ENCODE data around the gene CACUL1. TPM values are rescaled to one million over a fixed set of nuclear protein-coding genes. Genes with fewer than 3 reads are reported as not detected.

CACUL1 gene
- total RNA-seq, 1 experiment from 2014 or later: 31.9 TPM

GRCh38 chr10:118712080-118712479 is 42.7 kb downstream of the CACUL1 start:
- POLR2A ChIA-PET (ENCODE audit: low non-redundant PET): no interaction called here
- no peaks in the 10 kb centered on the region for H3K9me3 ChIP-seq (ENCODE audit: low read depth, low read length, poor library complexity, severe bottlenecking)

GRCh38 chr10:118710487-118710886 is 44.3 kb downstream of the CACUL1 start:
- no peak overlapping the region for H3K27ac ChIP-seq (ENCODE audit: low read depth, low read length, poor library complexity, severe bottlenecking)
- no TSS peak for BruUV-seq (replicated peaks)
- ChIA-PET CTCF (no interaction called here), POLR2A (ENCODE audit: low non-redundant PET) (no interaction called here)
- TF ChIP-seq, protein P1, sequence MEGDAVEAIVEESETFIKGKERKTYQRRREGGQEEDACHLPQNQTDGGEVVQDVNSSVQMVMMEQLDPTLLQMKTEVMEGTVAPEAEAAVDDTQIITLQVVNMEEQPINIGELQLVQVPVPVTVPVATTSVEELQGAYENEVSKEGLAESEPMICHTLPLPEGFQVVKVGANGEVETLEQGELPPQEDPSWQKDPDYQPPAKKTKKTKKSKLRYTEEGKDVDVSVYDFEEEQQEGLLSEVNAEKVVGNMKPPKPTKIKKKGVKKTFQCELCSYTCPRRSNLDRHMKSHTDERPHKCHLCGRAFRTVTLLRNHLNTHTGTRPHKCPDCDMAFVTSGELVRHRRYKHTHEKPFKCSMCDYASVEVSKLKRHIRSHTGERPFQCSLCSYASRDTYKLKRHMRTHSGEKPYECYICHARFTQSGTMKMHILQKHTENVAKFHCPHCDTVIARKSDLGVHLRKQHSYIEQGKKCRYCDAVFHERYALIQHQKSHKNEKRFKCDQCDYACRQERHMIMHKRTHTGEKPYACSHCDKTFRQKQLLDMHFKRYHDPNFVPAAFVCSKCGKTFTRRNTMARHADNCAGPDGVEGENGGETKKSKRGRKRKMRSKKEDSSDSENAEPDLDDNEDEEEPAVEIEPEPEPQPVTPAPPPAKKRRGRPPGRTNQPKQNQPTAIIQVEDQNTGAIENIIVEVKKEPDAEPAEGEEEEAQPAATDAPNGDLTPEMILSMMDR (conservative IDR thresholded peaks at IDR 0.05; ENCODE audit: low read depth, low read length): no peak
- TF ChIP-seq EZH2 (IDR thresholded peaks at IDR 0.05; ENCODE audit: borderline replicate concordance, low read depth, low read length, poor library complexity, severe bottlenecking): no peak
- no peaks in the 10 kb centered on the region for H3K4me1 ChIP-seq (ENCODE audit: insufficient read depth, low read length, poor library complexity, severe bottlenecking)
- no peak overlapping the region for H3K4me3 ChIP-seq (ENCODE audit: low read depth, low read length, poor library complexity, severe bottlenecking)
- H3K9me3 ChIP-seq (ENCODE audit: low read depth, low read length, poor library complexity, severe bottlenecking): no peaks in the 10 kb centered on the region
- intact Hi-C loops (cut with micrococcal nuclease; ENCODE audit: unreplicated experiment): no loop called here
- no peak for DNase-seq (ENCODE audit: low spot score)
- H3K36me3 ChIP-seq (ENCODE audit: insufficient read depth, low read length, poor library complexity, severe bottlenecking): no peaks in the 10 kb centered on the region
- H3K27me3 ChIP-seq (replicated peaks; ENCODE audit: insufficient read depth, low read depth, low read length, poor library complexity): no peaks in the 10 kb centered on the region

More at GRCh38 chr10:118712080-118712479, 42.7 kb downstream of the CACUL1 start:
- CTCF ChIA-PET: no interaction called here
- Histone ChIP-seq H3K4me3 (ENCODE audit: low read depth, low read length, poor library complexity, severe bottlenecking) (no peak overlapping the region), H3K4me1 (ENCODE audit: insufficient read depth, low read length, poor library complexity, severe bottlenecking) (no peaks in the 10 kb centered on the region), H3K27me3 (replicated peaks; ENCODE audit: insufficient read depth, low read depth, low read length, poor library complexity) (no peaks in the 10 kb centered on the region), H3K36me3 (ENCODE audit: insufficient read depth, low read length, poor library complexity, severe bottlenecking) (no peaks in the 10 kb centered on the region), H3K27ac (ENCODE audit: low read depth, low read length, poor library complexity, severe bottlenecking) (no peak overlapping the region)
- BruUV-seq (replicated peaks): no TSS peak
- intact Hi-C loops (cut with micrococcal nuclease; ENCODE audit: unreplicated experiment): no loop called here
- DNase-seq (ENCODE audit: low spot score): no peak
- TF ChIP-seq, protein P1 (conservative IDR thresholded peaks at IDR 0.05; ENCODE audit: low read depth, low read length): no peak
- no peak for TF ChIP-seq EZH2 (IDR thresholded peaks at IDR 0.05; ENCODE audit: borderline replicate concordance, low read depth, low read length, poor library complexity, severe bottlenecking)

DNA sequence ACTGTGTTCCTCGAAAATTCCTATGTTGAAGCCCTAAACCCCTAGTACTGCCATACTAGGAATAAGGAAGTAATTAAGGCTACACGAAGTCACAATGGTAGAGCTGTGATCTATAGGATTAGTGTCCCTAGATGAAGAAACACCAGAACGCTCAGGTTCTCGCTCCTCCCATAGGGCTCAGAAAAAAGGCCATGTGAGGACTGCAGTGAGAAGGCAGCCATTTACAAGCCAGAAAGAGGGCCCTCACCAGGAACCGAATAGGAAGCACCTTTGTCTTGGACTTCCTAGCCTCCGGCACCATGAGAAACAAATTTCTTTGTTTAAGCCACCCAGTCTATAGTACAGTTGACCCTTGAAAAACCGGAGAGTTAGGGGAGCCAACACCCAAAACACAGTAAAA is 46.2 kb downstream of the CACUL1 start:
- Histone ChIP-seq H3K4me1 (ENCODE audit: insufficient read depth, low read length, poor library complexity, severe bottlenecking) (no peaks in the 10 kb centered on the region), H3K9me3 (ENCODE audit: low read depth, low read length, poor library complexity, severe bottlenecking) (no peaks in the 10 kb centered on the region), H3K27me3 (replicated peaks; ENCODE audit: insufficient read depth, low read depth, low read length, poor library complexity) (no peaks in the 10 kb centered on the region), H3K36me3 (ENCODE audit: insufficient read depth, low read length, poor library complexity, severe bottlenecking) (no peaks in the 10 kb centered on the region), H3K4me3 (ENCODE audit: low read depth, low read length, poor library complexity, severe bottlenecking) (no peak overlapping the region), H3K27ac (ENCODE audit: low read depth, low read length, poor library complexity, severe bottlenecking) (no peak overlapping the region)
- intact Hi-C loops (cut with micrococcal nuclease; ENCODE audit: unreplicated experiment): no loop called here
- no peak for TF ChIP-seq EZH2 (IDR thresholded peaks at IDR 0.05; ENCODE audit: borderline replicate concordance, low read depth, low read length, poor library complexity, severe bottlenecking)
- TF ChIP-seq, protein P1 (conservative IDR thresholded peaks at IDR 0.05; ENCODE audit: low read depth, low read length): no peak
- CTCF ChIA-PET: no interaction called here
- no TSS peak for BruUV-seq (replicated peaks)
- POLR2A ChIA-PET (ENCODE audit: low non-redundant PET): no interaction called here
- DNase-seq (ENCODE audit: low spot score): no peak

Data from A673 (cell line).